ENCODE measurements around the gene FIP1L1. TPM values are rescaled to one million over a fixed set of nuclear protein-coding genes. Genes with fewer than 3 reads are reported as not detected.

FIP1L1 gene
- total RNA-seq, 1 donor from 2014 or later: 56.6 TPM

DNA sequence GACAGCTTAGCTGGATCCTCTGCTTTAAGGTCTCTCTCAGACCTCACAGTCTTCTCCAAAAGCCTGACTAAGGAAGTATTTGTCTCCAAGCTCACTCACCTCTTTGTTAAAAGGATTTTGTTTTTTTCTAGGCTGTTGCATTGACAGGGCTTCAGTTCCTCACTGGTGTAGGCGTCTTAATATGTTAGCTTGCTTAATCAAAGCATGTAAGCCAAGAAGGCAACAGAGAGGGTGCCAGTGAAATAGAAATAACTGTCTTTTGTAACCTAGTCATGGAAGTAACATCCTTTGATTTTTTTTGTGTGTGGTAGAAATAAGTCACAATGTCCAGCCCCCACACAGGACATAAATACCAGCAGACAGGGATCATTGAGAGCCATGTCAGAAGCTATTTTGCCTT is 58.8 kb downstream of the FIP1L1 start:
- no peaks in the 10 kb centered on the region for H3K36me3 ChIP-seq (ENCODE audit: control insufficient read depth, insufficient read depth, low read length)
- H3K4me3 ChIP-seq (ENCODE audit: low read depth, low read length): no peak overlapping the region
- no peaks in the 10 kb centered on the region for H3K27me3 ChIP-seq (ENCODE audit: control insufficient read depth, insufficient read depth, low read length)
- TF ChIP-seq, protein P1, sequence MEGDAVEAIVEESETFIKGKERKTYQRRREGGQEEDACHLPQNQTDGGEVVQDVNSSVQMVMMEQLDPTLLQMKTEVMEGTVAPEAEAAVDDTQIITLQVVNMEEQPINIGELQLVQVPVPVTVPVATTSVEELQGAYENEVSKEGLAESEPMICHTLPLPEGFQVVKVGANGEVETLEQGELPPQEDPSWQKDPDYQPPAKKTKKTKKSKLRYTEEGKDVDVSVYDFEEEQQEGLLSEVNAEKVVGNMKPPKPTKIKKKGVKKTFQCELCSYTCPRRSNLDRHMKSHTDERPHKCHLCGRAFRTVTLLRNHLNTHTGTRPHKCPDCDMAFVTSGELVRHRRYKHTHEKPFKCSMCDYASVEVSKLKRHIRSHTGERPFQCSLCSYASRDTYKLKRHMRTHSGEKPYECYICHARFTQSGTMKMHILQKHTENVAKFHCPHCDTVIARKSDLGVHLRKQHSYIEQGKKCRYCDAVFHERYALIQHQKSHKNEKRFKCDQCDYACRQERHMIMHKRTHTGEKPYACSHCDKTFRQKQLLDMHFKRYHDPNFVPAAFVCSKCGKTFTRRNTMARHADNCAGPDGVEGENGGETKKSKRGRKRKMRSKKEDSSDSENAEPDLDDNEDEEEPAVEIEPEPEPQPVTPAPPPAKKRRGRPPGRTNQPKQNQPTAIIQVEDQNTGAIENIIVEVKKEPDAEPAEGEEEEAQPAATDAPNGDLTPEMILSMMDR (IDR thresholded peaks at IDR 0.05; ENCODE audit: insufficient read depth, low read length, poor library complexity, severe bottlenecking): no peak
- no peak for DNase-seq (ENCODE audit: low read depth)

DNA sequence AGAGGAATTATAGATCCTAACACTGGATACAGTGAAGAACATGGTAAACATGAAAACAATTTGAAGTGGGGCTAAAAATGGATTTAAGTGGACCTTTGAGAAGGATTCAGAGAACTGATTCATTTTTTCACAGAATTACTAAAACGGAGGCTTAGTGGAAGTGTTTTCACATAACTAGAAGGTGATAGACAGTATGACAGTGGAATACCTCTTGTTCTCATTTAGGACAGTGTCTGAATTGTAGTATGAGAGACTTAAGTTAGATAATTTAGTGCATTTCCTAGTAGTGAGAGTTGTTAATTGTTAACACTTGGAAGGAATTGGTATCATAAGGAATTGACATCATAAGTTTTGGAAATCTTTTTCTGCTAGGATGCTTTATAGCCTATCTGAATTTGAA is 64.1 kb downstream of the FIP1L1 start:
- TF ChIP-seq, protein P1 (IDR thresholded peaks at IDR 0.05; ENCODE audit: insufficient read depth, low read length, poor library complexity, severe bottlenecking): no peak
- no peak for DNase-seq (ENCODE audit: low read depth)
- Histone ChIP-seq H3K4me3 (ENCODE audit: low read depth, low read length) (no peak overlapping the region), H3K36me3 (ENCODE audit: control insufficient read depth, insufficient read depth, low read length) (no peaks in the 10 kb centered on the region), H3K27me3 (ENCODE audit: control insufficient read depth, insufficient read depth, low read length) (no peaks in the 10 kb centered on the region)

DNA sequence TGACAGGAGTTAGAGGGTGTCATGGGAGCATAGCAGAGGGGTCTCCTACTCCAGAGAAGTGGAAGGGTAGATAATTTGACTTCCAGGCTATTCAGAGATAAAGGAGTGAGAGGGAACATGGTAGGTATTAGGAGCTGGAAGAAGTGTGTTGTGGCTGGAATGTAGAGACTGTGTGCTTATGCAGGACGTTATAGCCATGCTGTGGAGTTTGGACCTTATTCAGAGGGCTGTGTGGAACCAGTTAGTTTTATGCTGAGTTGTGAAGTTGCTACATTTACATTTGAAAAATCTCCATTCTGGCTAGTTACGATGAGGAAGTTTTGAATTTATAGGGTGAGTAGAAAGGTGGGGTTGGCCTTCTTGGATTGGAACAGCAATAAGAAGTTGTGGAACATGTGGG is 67.5 kb downstream of the FIP1L1 start:
- H3K27me3 ChIP-seq (ENCODE audit: control insufficient read depth, insufficient read depth, low read length): no peaks in the 10 kb centered on the region
- no peak for DNase-seq (ENCODE audit: low read depth)
- TF ChIP-seq, protein P1 (IDR thresholded peaks at IDR 0.05; ENCODE audit: insufficient read depth, low read length, poor library complexity, severe bottlenecking): no peak
- no peak overlapping the region for H3K4me3 ChIP-seq (ENCODE audit: low read depth, low read length)
- no peaks in the 10 kb centered on the region for H3K36me3 ChIP-seq (ENCODE audit: control insufficient read depth, insufficient read depth, low read length)

DNA sequence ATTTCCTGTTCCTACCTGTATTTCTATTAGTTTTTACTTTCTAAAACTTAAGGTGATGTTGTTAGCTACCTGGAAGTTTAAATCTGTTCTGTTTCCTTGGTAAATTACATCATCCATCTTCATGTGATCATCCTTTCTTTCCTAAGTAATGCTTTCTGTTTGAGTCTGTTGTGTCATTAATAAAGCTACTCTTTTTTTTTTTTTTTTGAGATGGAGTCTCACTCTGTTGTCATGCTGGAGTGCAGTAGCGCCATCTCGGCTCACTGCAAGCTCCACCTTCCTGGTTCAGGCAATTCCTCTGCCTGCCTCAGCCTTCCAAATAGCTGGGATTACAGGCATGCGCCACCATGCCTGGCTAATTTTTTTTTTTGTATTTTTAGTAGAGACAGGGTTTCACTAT is 73.3 kb downstream of the FIP1L1 start:
- Histone ChIP-seq H3K4me3 (ENCODE audit: low read depth, low read length) (no peak overlapping the region), H3K27me3 (ENCODE audit: control insufficient read depth, insufficient read depth, low read length) (no peaks in the 10 kb centered on the region), H3K36me3 (ENCODE audit: control insufficient read depth, insufficient read depth, low read length) (peaks cover 2% of the 10 kb centered on the region)
- TF ChIP-seq, protein P1 (IDR thresholded peaks at IDR 0.05; ENCODE audit: insufficient read depth, low read length, poor library complexity, severe bottlenecking): no peak
- no peak for DNase-seq (ENCODE audit: low read depth)

DNA sequence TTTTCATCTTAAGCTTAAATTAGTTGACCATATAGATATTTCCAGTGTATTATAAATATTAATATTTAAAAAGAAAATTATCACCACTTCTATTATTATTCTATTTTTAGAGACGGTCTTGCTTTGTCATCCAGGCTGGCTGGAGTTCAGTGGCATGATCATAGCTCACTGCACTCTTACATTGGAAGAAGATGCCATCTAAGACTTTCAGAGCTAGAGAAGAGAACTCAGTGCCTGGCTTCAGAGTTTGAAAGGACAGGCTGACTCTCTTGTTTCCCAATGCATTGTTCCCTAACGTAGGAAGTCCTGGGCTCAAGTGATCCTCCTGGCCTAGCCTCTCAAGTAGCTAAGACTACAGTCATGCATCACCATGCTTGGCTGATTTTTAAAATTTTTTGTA is 75.9 kb downstream of the FIP1L1 start:
- Histone ChIP-seq H3K36me3 (ENCODE audit: control insufficient read depth, insufficient read depth, low read length) (peaks cover 2% of the 10 kb centered on the region), H3K4me3 (ENCODE audit: low read depth, low read length) (no peak overlapping the region), H3K27me3 (ENCODE audit: control insufficient read depth, insufficient read depth, low read length) (no peaks in the 10 kb centered on the region)
- TF ChIP-seq, protein P1 (IDR thresholded peaks at IDR 0.05; ENCODE audit: insufficient read depth, low read length, poor library complexity, severe bottlenecking): no peak
- DNase-seq (ENCODE audit: low read depth): no peak

DNA sequence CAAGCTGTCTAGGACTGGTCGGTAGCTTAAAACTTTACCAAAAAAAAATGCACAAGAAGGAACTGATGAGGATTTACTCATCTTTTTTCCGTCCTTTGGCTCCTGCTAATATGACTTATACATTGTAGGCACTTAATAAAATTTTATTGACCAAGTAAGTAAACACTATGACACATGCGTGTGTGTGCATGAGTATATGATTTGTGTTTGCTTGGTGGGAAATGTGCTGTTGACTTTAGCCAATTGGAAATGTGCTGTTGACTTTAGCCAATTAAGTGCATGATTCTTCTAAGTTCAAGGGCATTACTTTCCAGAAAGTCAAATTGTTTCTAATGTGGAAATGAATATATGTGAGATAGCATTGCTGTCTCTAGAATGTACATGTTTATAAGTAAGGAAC is 78.3 kb downstream of the FIP1L1 start:
- H3K4me3 ChIP-seq (ENCODE audit: low read depth, low read length): no peak overlapping the region
- DNase-seq (ENCODE audit: low read depth): no peak
- H3K36me3 ChIP-seq (ENCODE audit: control insufficient read depth, insufficient read depth, low read length): peaks cover 2% of the 10 kb centered on the region
- TF ChIP-seq, protein P1 (IDR thresholded peaks at IDR 0.05; ENCODE audit: insufficient read depth, low read length, poor library complexity, severe bottlenecking): no peak
- H3K27me3 ChIP-seq (ENCODE audit: control insufficient read depth, insufficient read depth, low read length): no peaks in the 10 kb centered on the region

All from kidney epithelial cell (primary cell).